GM18511 (cell line): ENCODE data around the gene FCAR.
"Not testable (repeated sequence)": the region's sequence is repeated elsewhere in the genome, so short reads cannot be mapped to it uniquely, and the experiment has no call there.

Experiments used
- ATAC-seq: cut with Tn5 transposase; IDR thresholded peaks from one replicate; pipeline ENCODE4 v1.9.1; 2021; ENCODE audit warnings: mild to moderate bottlenecking, moderate library complexity; ENCODE audit not compliant: unreplicated experiment

FCAR gene

DNA sequence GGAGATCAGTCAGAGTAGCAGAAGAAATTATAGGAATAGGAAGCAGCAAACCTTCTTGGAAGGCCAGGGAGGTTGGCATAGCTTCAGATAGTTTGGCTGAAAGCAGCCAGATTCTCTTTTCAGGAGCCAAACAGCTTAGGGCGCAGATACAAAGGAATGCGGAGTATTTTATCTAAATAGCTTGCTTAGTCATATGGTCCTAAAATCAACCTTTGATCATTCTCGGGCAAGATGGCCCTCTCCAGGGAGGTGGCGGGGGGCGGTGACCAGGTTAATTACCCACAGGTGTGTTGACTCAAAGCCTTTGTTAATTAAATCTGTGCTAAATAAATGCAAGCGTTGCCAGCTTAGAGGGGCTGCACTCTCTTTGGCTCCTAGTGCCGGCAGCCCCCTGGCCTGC is 19.4 kb downstream of the FCAR start:
- no peak for ATAC-seq

DNA sequence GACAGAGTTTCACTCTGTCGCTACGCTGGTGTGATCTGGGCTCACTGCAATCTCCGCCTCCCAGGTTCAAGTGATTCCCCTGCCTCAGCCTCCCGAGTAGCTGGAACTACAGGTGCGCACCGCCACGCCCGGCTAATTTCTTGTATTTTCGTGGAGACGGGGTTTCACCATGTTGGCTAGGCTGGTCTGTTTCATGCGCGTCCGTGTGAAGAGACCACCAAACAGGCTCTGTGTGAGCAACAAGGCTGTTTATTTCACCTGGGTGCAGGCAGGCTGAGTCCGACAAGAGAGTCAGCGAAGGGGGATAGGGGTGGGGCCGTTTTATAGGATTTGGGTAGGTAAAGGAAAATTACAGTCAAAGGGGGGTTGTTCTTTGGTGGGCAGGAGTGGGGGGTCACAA is 20.1 kb downstream of the FCAR start:
- not testable (repeated sequence) for ATAC-seq

- ATAC-seq: no peak
Observed at GRCh38 chr19:54896036-54896435, 22.0 kb downstream of the FCAR start.

GRCh38 chr19:54898685-54899084 is 24.6 kb downstream of the FCAR start:
- not testable (repeated sequence) for ATAC-seq

DNA sequence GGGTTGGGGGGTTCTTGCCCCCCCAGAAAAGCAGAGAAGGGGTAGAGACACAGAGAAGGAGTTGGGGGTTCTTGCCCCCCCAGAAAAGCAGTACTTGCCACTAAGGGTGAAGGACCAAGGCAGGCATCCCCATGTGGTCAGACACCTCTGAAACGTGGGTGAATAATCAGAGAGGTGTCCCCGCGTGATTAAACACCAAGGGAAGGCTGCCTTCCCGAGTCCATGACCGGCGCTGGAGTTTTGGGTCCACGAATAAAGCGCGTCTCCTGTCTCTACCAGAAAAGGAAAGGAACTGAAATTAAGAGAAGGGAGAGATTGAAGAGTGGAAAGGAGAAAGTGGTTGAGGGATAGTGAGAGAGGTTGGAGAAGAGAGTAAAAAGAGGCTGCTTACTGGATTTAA is 25.6 kb downstream of the FCAR start:
- not testable (repeated sequence) for ATAC-seq

DNA sequence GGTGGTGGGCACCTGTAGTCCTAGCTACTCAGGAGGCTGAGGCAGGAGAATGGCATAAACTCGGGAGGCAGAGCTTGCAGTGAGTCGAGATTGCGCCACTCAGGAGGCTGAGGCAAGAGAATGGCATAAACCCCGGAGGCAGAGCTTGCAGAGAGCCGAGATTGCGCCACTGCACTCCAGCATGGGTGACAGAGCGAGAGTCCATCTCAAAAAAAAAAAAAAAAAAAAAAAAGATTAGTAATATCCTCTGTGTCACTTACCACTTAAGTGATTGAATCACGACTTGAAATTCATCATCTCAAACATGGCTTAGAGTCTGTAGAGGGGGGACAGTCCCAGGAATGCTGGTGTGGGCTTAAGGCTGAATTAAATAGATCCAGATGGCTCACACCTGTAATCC is 27.1 kb downstream of the FCAR start:
- not testable (repeated sequence) for ATAC-seq

- no peak for ATAC-seq
Observed at GRCh38 chr19:54902061-54902460, 28.0 kb downstream of the FCAR start.

DNA sequence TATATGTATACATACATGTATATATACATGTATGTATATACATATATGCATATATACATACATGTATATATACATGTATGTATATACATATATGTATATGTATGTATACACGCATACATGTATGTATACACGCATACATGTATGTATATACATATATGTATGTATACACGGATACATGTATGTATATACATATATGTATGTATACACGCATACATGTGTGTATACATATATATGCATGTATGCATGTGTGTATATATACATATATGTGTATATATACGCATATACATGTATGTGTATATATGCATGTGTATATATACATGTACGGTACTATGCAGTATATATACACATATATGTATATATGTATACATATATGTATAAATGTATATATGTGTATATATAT is 29.3 kb downstream of the FCAR start:
- ATAC-seq: no peak

DNA sequence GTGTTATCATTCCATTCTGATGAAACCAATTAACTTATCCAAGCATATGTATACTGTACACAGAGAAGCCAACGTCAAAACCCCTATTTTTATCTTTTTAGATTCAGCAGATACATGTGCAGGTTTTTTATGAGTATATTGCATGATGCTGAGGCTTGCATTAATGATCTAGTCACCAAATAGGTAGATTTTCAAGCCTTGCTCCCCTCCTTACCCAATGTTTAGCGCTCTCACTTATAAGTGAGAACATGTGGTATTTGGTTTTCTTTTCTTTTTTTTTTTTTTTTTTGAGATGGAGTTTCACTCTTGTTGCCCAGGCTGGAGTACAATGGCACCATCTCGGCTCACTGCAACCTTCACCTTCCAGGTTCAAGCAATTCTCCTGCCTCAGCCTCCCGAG is 30.2 kb downstream of the FCAR start:
- ATAC-seq: not testable (repeated sequence)

DNA sequence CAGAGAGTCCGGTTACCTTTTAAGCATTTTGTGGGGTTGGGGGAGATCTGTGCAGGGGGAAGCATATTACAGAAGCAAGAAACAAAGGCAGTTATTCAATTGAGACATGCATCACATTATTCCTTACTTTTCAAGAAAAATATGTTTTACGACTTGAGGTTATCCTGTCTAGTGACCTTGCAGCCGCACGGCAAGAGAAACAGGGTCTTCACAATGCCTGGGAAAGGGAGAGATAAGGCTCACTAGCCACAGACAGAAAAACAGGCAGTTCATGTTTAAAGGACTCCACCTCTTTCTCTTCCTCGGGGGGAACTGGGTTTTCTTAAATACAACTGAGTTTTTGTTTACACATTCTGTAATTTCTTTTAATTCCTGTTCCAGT is 31.4 kb downstream of the FCAR start:
- ATAC-seq: no peak

GRCh38 chr19:54905803-54906511 is 31.9 kb downstream of the FCAR start, which contains the start of gene NCR1:
NCR1 (plus strand) TSS chr19:54906148; CDS start chr19:54906188, 40 bp downstream.
- ATAC-seq: no peak

- ATAC-seq: no peak
Observed at GRCh38 chr19:54906819-54907218, 32.8 kb downstream of the FCAR start.

GRCh38 chr19:54907899-54908298 is 33.9 kb downstream of the FCAR start:
- ATAC-seq: not testable (repeated sequence)

- no peak for ATAC-seq
Observed at GRCh38 chr19:54916822-54917221, 42.8 kb downstream of the FCAR start.

GRCh38 chr19:54918499-54918898 is 44.5 kb downstream of the FCAR start:
- ATAC-seq: no peak

DNA sequence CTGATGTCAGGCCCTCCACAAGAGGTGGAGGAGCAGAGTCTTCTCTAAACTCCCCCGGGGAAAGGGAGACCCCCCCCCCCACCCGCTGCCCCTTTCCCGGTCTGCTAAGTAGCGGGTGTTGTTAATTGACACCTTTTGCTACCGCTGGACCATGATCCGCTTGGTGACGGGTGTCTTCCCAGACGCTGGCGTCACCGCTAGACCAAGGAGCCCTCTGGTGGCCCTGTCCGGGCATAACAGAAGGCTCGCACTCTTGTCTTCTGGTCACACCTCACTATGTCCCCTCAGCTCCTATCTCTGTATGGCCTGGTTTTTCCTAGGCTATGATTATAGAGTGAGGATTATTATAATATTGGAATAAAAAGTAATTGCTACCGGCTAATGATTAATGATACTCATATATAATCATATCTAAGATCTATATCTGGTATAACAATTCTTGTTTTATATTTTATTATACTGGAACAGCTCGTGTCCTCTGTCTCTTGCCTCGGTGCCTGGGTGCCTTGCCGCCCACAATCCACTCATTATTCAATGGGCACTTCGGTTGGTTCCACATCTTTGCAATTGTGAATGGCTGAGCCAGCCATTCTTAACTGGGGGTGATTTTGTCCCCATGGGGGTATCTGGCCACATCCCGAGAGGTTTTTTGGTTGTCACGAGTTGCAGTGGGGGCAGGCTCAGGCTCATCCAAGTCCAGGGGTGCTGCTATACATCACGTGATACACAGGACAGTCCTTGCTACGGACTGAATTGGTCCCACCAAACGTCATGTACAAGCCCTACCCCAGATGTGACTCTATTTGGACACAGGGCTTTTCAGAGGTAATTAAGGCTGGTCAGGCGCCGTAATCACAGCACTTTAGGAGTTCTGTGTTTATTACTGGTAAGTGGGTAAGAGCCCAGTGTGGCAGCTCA is 45.9 kb downstream of the FCAR start:
- ATAC-seq: not testable (repeated sequence)

- no peak for ATAC-seq
Observed at GRCh38 chr19:54921082-54921481, 47.0 kb downstream of the FCAR start.

GRCh38 chr19:54923276-54923675 is 49.2 kb downstream of the FCAR start:
- no peak for ATAC-seq

GRCh38 chr19:54928299-54928698 is 54.3 kb downstream of the FCAR start:
- no peak for ATAC-seq

GRCh38 chr19:54937926-54938325 is 63.9 kb downstream of the FCAR start:
- no peak for ATAC-seq

GRCh38 chr19:54938906-54939305 is 64.9 kb downstream of the FCAR start:
- ATAC-seq: no peak

- ATAC-seq: not testable (repeated sequence)
Observed at GRCh38 chr19:54939538-54939937, 65.5 kb downstream of the FCAR start.
